KMS-11 (cell line): ENCODE data around the gene PARP8.
"Not testable (repeated sequence)": the region's sequence is repeated elsewhere in the genome, so short reads cannot be mapped to it uniquely, and the experiment has no call there.

Experiments used
- H2AFZ ChIP-seq: fragments of 200-600 bp; sonication (generic); 2 replicates; pipeline ENCODE4 v1.6.1; 2016; ENCODE audit warnings: antibody characterized with exemption, mixed run types, low read depth
- H3K27ac ChIP-seq: fragments of 200-600 bp; sonication (generic); 2 replicates; pipeline ENCODE4 v1.6.1; 2016; ENCODE audit warnings: mild to moderate bottlenecking, mixed run types
- H3K27me3 ChIP-seq: fragments of 200-600 bp; sonication (generic); 2 replicates; pipeline ENCODE4 v1.6.1; 2017; ENCODE audit warnings: mild to moderate bottlenecking, low read depth, mixed run types, moderate library complexity; ENCODE audit not compliant: insufficient read depth
- H3K36me3 ChIP-seq: fragments of 200-600 bp; sonication (generic); 2 replicates; pipeline ENCODE4 v1.6.1; 2017; ENCODE audit warnings: mild to moderate bottlenecking, mixed run types; ENCODE audit not compliant: insufficient read depth
- H3K4me1 ChIP-seq: fragments of 200-600 bp; sonication (generic); 2 replicates; pipeline ENCODE4 v1.6.1; 2016; ENCODE audit warnings: mild to moderate bottlenecking, low read depth, mixed run types; ENCODE audit not compliant: poor library complexity, severe bottlenecking
- H3K4me2 ChIP-seq: fragments of 200-600 bp; sonication (generic); 2 replicates; pipeline ENCODE4 v1.7.0; 2016; ENCODE audit warnings: mild to moderate bottlenecking, mixed run types
- H3K4me3 ChIP-seq: fragments of 200-600 bp; sonication (generic); IDR thresholded peaks from 2 replicates; pipeline ENCODE4 v1.6.1; 2017; ENCODE audit warnings: low read depth, low read length, mixed read lengths; ENCODE audit not compliant: insufficient read depth
- H3K79me2 ChIP-seq: fragments of 200-600 bp; sonication (generic); 2 replicates; pipeline ENCODE4 v1.6.1; 2016; ENCODE audit warnings: low read depth, mixed run types; ENCODE audit not compliant: insufficient read depth
- H3K9ac ChIP-seq: fragments of 200-600 bp; sonication (generic); 2 replicates; pipeline ENCODE4 v1.6.1; 2016; ENCODE audit warnings: mild to moderate bottlenecking, mixed run types
- H4K20me1 ChIP-seq: fragments of 200-600 bp; sonication (generic); 2 replicates; pipeline ENCODE4 v1.6.1; 2016; ENCODE audit warnings: mild to moderate bottlenecking, mixed run types; ENCODE audit not compliant: insufficient read depth
- TF ChIP-seq, protein P1 (sequence below): fragments of 200-600 bp; sonication (generic); conservative IDR thresholded peaks from 2 replicates; pipeline ENCODE4 v1.6.1; 2017; ENCODE audit warnings: low read depth, mild to moderate bottlenecking, antibody characterized with exemption, low read length, moderate library complexity, mixed read lengths

The PARP8 gene, protein sequence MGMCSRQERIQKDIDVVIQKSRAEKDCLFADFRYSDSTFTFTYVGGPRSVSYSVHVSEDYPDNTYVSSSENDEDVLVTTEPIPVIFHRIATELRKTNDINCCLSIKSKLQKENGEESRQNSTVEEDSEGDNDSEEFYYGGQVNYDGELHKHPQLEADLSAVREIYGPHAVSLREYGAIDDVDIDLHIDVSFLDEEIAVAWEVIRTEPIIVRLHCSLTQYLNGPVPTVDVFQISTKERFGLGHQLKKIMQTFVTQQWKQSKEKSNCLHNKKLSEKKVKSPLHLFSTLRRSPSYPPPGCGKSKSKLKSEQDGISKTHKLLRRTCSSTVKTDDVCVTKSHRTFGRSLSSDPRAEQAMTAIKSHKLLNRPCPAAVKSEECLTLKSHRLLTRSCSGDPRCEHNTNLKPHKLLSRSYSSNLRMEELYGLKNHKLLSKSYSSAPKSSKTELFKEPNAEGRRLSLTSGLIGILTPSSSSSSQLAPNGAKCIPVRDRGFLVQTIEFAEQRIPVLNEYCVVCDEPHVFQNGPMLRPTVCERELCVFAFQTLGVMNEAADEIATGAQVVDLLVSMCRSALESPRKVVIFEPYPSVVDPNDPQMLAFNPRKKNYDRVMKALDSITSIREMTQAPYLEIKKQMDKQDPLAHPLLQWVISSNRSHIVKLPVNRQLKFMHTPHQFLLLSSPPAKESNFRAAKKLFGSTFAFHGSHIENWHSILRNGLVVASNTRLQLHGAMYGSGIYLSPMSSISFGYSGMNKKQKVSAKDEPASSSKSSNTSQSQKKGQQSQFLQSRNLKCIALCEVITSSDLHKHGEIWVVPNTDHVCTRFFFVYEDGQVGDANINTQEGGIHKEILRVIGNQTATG

DNA sequence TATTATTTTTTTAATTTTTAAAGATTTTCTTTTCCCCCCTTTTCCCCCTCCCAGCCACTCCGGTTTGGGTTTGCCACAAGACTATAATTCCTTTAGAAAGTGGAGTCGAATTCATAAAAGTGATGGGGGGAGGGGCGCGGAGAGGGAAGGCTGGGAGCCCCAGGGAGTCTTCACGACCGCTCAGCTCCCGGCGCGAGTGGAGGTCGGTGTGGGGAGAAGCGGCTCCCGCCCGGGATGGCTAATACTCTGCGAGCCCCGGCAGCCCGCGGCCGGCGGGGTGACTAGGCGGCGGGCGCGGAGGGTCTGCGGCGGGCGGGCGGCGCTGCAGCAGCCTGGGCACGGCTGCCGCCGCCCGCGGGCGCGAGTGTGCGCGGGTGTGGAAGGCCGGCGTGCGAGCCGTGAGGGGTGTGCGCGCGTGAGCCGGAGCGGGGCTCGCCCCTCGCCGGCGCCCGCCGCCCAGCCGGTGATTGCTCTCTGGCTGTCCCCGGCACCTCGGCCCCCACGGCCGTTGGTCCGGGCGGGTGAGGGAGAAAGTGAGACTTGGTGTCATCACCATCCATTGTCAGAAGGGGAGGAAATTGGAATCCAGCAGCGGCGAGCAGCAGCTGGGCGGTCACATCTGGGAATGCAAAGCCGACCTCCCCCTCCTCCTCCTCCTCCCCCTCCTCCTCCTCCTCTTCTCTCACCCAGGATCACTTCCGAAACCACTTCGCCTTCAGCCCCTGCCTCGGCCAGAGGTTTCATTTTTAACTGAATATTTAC lies at the start of gene PARP8:
TSS of gene PARP8 (plus strand) at position 377 of the 762 bp plus-strand sequence. CDS start 459 bp downstream, outside the sequence.
- peak within 1 kb of the TSS; percentile 96 for H3K9ac ChIP-seq
- TF ChIP-seq, protein P1, sequence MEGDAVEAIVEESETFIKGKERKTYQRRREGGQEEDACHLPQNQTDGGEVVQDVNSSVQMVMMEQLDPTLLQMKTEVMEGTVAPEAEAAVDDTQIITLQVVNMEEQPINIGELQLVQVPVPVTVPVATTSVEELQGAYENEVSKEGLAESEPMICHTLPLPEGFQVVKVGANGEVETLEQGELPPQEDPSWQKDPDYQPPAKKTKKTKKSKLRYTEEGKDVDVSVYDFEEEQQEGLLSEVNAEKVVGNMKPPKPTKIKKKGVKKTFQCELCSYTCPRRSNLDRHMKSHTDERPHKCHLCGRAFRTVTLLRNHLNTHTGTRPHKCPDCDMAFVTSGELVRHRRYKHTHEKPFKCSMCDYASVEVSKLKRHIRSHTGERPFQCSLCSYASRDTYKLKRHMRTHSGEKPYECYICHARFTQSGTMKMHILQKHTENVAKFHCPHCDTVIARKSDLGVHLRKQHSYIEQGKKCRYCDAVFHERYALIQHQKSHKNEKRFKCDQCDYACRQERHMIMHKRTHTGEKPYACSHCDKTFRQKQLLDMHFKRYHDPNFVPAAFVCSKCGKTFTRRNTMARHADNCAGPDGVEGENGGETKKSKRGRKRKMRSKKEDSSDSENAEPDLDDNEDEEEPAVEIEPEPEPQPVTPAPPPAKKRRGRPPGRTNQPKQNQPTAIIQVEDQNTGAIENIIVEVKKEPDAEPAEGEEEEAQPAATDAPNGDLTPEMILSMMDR: no peak

DNA sequence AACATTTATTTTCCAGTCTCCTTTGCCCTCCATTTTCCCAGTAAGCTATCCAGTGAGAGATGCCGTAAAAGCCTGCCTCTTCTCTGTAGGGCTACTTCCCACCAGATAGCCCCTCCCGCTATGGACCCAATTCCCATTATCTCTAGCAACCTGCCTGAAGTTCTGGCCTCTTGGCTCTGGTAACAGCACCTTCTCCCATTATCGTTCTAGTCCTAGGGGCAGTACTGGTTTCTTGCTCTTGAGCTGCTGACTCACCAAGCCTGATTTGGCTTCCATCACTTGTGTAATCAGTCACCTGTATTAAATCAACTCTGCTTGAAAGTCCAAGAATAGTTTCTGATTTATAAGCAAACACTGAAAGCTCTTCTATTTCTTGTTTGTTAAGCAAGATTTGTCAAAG lies 42.8 kb upstream of the PARP8 start:
- Histone ChIP-seq H3K79me2 (no peaks in the 10 kb centered on the region), H3K27me3 (no peaks in the 10 kb centered on the region), H3K36me3 (no peaks in the 10 kb centered on the region), H2AFZ (no peak overlapping the region), H3K9ac (no peak overlapping the region), H3K4me3 (no peak overlapping the region), H3K4me1 (no peaks in the 10 kb centered on the region), H3K4me2 (no peak overlapping the region), H3K27ac (no peak overlapping the region), H4K20me1 (no peaks in the 10 kb centered on the region)
- TF ChIP-seq, protein P1: no peak

More for the DNA sequence above, at the start of gene PARP8:
- no peaks in the 10 kb centered on the region for H3K36me3 ChIP-seq
- H3K4me1 ChIP-seq: peaks cover 29% of the 10 kb centered on the region
- peak within 1 kb of the TSS; percentile 72 for H2AFZ ChIP-seq
- no peaks in the 10 kb centered on the region for H4K20me1 ChIP-seq
- peak within 1 kb of the TSS; percentile 48 for H3K4me3 ChIP-seq
- H3K27me3 ChIP-seq: no peaks in the 10 kb centered on the region
- H3K27ac ChIP-seq: peak within 1 kb of the TSS; percentile 87
- H3K4me2 ChIP-seq: peak within 1 kb of the TSS; percentile 88
- H3K79me2 ChIP-seq: peaks cover 28% of the 10 kb centered on the region

DNA sequence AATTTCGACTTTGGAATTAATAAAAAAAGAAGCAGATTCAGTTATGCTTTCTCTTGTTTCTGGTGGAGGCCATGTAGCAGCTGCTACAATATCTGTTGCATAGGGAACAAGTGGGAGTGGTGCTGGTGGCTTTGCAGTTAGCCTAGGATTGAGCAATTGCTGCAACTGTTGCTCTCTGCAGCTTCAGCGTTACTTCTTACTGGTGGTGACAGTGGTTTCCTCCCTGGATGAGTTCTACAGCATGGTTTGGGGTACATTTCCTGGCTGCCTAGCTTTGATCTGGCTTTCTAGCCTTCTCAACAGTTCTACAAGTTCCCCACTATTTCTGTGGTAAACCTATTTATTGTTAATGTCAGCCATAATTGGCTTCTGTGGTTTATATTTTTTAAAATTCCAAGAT lies 31.6 kb upstream of the PARP8 start:
- not testable (repeated sequence) for H3K9ac ChIP-seq, H3K4me1 ChIP-seq, H3K36me3 ChIP-seq, H3K4me2 ChIP-seq, H2AFZ ChIP-seq, H3K79me2 ChIP-seq, H3K27ac ChIP-seq, H4K20me1 ChIP-seq, H3K4me3 ChIP-seq, H3K27me3 ChIP-seq

DNA sequence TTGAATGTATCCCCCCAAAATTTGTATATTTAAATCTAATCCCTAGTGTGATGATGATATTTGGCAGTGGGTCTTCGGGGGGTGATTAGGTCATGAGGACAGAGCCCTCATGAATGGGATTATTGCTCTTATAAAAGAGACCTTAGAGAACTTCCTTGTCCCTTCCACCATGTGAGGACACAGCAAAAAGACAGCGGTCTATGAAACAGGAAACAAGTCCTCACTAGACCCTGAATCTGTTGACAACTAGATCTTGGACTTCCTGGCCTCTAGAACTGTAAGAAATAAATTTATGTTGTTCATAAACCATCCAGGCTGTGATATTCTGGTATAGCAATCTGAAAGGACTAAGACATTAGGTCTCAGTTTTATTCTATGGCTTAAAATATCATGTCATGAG lies 28.9 kb upstream of the PARP8 start:
- H2AFZ ChIP-seq, H4K20me1 ChIP-seq, H3K36me3 ChIP-seq, H3K4me3 ChIP-seq, H3K4me1 ChIP-seq, H3K27ac ChIP-seq, H3K4me2 ChIP-seq, H3K79me2 ChIP-seq, H3K27me3 ChIP-seq, H3K9ac ChIP-seq: not testable (repeated sequence)

DNA sequence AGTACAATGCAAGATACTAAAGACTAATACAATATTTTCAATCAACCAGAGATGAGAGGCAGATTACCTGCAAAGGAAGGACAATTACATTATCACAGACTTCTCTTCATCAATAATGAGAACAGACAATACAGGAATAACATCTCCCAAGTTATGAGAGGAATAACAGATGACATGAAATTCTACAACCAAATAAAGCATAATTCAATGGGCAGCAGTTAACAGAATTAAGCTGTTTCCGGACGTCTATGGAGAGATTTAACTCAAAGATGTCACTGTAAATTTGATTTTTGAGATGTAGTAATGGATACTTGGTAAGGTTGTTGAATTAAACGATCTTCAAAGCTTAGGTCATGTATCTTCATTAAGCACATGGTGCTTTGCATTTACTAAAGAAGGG lies 19.8 kb upstream of the PARP8 start:
- Histone ChIP-seq H3K9ac (no peak overlapping the region), H4K20me1 (no peaks in the 10 kb centered on the region), H3K79me2 (no peaks in the 10 kb centered on the region), H3K4me2 (no peak overlapping the region), H3K4me3 (no peak overlapping the region), H3K36me3 (no peaks in the 10 kb centered on the region), H3K27ac (no peak overlapping the region), H3K27me3 (no peaks in the 10 kb centered on the region), H3K4me1 (no peaks in the 10 kb centered on the region), H2AFZ (no peak overlapping the region)
- TF ChIP-seq, protein P1: no peak
